HT-29 (cell line): ENCODE results near the gene CD69. TPM values are rescaled to one million over a fixed set of nuclear protein-coding genes. Genes with fewer than 3 reads are reported as not detected.

Experiments used
- DNase-seq: peaks from one replicate; pipeline ENCODE4 v3.0.0-alpha.2; 2015; ENCODE audit warnings: low spot score
- total RNA-seq: library from RNA; depleted of rRNA; stranded (reverse); fragments of >200 nt; shearing (Covaris generic); gene quantifications from 2 replicates; pipeline ENCODE4 v1.2.3, GENCODE V29; 2014; rRNA removed

The CD69 gene
- total RNA-seq, result not detected in 2 replicates

- no peak for DNase-seq
Measured at GRCh38 chr12:9760699-9761418, at the start of gene CD69. Gene CD69 (minus strand): TSS chr12:9760901. CDS start chr12:9760820, 81 bp downstream.

GRCh38 chr12:9809866-9810265 is 49.2 kb upstream of the CD69 start:
- DNase-seq, result no peak

- DNase-seq, result no peak
Measured at GRCh38 chr12:9809338-9809737, 48.6 kb upstream of the CD69 start.

GRCh38 chr12:9808504-9808903 is 47.8 kb upstream of the CD69 start:
- no peak for DNase-seq

- DNase-seq, result no peak
Measured at GRCh38 chr12:9806714-9807113, 46.0 kb upstream of the CD69 start.

- DNase-seq, result no peak
Measured at GRCh38 chr12:9805883-9806282, 45.2 kb upstream of the CD69 start.

- no peak for DNase-seq
Measured at GRCh38 chr12:9799961-9800360, 39.3 kb upstream of the CD69 start.

- peak; percentile 74 for DNase-seq
Measured at GRCh38 chr12:9797722-9798619, 37.3 kb upstream of the CD69 start.

GRCh38 chr12:9796971-9797370 is 36.3 kb upstream of the CD69 start:
- DNase-seq, result no peak

GRCh38 chr12:9796346-9796745 is 35.6 kb upstream of the CD69 start:
- no peak for DNase-seq

GRCh38 chr12:9795945-9796344 is 35.2 kb upstream of the CD69 start:
- no peak for DNase-seq

GRCh38 chr12:9794484-9795093 is 33.9 kb upstream of the CD69 start:
- no peak for DNase-seq

GRCh38 chr12:9793779-9794395 is 33.2 kb upstream of the CD69 start:
- no peak for DNase-seq

- DNase-seq, result no peak
Measured at GRCh38 chr12:9792961-9793617, 32.4 kb upstream of the CD69 start.

- no peak for DNase-seq
Measured at GRCh38 chr12:9792185-9792900, 31.6 kb upstream of the CD69 start.

- no peak for DNase-seq
Measured at GRCh38 chr12:9786726-9787717, 26.3 kb upstream of the CD69 start.

GRCh38 chr12:9784816-9785215 is 24.1 kb upstream of the CD69 start:
- DNase-seq, result no peak

GRCh38 chr12:9784326-9784725 is 23.6 kb upstream of the CD69 start:
- no peak for DNase-seq
